HCT116 (cell line): ENCODE measurements around the gene PRIMPOL.

Experiments used
- CEBPB ChIP-seq: IDR thresholded peaks from 2 replicates; pipeline ENCODE4 v1.6.1; 2012; ENCODE audit warnings: low read depth
- CTCF ChIP-seq, 3 experiments: fragments of 200-600 bp in 1 of 3; sonication (generic) in 1 of 3; IDR thresholded peaks in 2 of 3; conservative IDR thresholded peaks in 1 of 3; 2 replicates each; pipeline ENCODE4 v1.5.1; 2012 to 2017; ENCODE audit warnings: low read depth in 2 of 3, low read length in 2 of 3, antibody characterized with exemption in 1 of 3, borderline replicate concordance in 1 of 3, control low read depth in 1 of 3, mild to moderate bottlenecking in 1 of 3, mixed read lengths in 1 of 3, mixed run types in 1 of 3, moderate library complexity in 1 of 3; ENCODE audit not compliant: insufficient read depth in 1 of 3
- EZH2 ChIP-seq: fragments of 200-600 bp; sonication (generic); IDR thresholded peaks from 2 replicates; pipeline ENCODE4 v1.6.1; 2017; ENCODE audit warnings: antibody characterized with exemption, mixed run types
- MAX ChIP-seq: IDR thresholded peaks from 2 replicates; pipeline ENCODE4 v1.6.1; 2012
- POLR2A ChIP-seq: IDR thresholded peaks from 2 replicates; pipeline ENCODE4 v1.7.0; 2011; ENCODE audit warnings: borderline replicate concordance; ENCODE audit not compliant: insufficient read depth, insufficient read length; ENCODE audit errors: extremely low read depth
- POLR2AphosphoS5 ChIP-seq: IDR thresholded peaks from 2 replicates; pipeline ENCODE4 v1.6.1; 2011; ENCODE audit warnings: mild to moderate bottlenecking, low read depth, low read length, moderate library complexity
- SP1 ChIP-seq: IDR thresholded peaks from 2 replicates; pipeline ENCODE4 v1.6.1; 2012; ENCODE audit warnings: low read depth
- YY1 ChIP-seq: IDR thresholded peaks from 2 replicates; pipeline ENCODE4 v1.6.1; 2011; ENCODE audit warnings: low read length, low read depth, moderate library complexity, mild to moderate bottlenecking; ENCODE audit not compliant: insufficient replicate concordance; ENCODE audit errors: extremely low read depth
- ZNF274 ChIP-seq: fragments of 200-500 bp; sonication (Bioruptor generic); IDR thresholded peaks from 2 replicates; pipeline ENCODE4 v1.6.1; 2014; ENCODE audit warnings: mild to moderate bottlenecking, low read depth, low read length, inconsistent platforms

GRCh38 chr4:184636897-184637296 lies 12.6 kb upstream of the PRIMPOL start:
- TF ChIP-seq CTCF (IDR thresholded peaks at IDR 0.05 in 2 of 3, conservative IDR thresholded peaks at IDR 0.05 in 1 of 3; ENCODE audit: borderline replicate concordance in 1 of 3, insufficient read depth in 1 of 3, low read depth in 2 of 3, low read length in 2 of 3) (no peak), POLR2AphosphoS5 (no peak), CEBPB (no peak), EZH2 (no peak), SP1 (no peak), POLR2A (no peak), MAX (no peak), YY1 (no peak), ZNF274 (no peak)
